Panc1 (cell line): ENCODE data around the gene ARHGEF10L.

Source experiments
- SIN3A ChIP-seq: IDR thresholded peaks from 2 replicates; pipeline ENCODE4 v1.6.1; 2012; ENCODE audit warnings: low read depth, mild to moderate bottlenecking, low read length, moderate library complexity, borderline replicate concordance; ENCODE audit not compliant: insufficient read depth
- TCF7L2 ChIP-seq: IDR thresholded peaks from 2 replicates; pipeline ENCODE4 v1.6.1; 2011; ENCODE audit warnings: mild to moderate bottlenecking, low read depth, low read length, inconsistent platforms
- TF ChIP-seq, protein P1 (sequence below): fragments of 450-650 bp; IDR thresholded peaks from 2 replicates; pipeline ENCODE4 v1.5.1; 2017; ENCODE audit warnings: mild to moderate bottlenecking
- TF ChIP-seq, protein P2 (sequence below), 2 experiments: IDR thresholded peaks; 2 replicates each; pipeline ENCODE4 v1.6.1; 2011 to 2012; ENCODE audit warnings: low read depth in 2 of 2, control low read depth in 1 of 2, low read length in 1 of 2, mild to moderate bottlenecking in 1 of 2, moderate library complexity in 1 of 2; ENCODE audit not compliant: insufficient read depth in 1 of 2

DNA sequence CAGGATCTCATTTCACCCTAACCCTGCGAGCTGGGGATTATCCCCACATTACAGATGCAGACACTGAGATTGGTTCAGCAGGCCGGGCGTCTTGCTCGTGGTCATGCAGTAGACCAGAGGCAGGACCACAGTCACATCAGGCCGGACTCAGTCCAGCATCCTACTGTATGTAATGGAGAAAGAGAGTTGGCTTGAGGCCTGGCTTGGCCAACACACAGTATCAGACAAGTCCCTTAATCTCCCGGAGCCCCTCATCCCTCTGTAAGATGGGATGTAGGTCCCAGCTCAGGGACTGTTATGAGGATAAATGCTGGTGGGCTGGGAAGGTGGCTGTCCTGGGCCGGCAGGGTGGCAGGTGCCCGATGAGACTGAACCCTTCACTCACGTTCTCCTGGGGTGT lies 149.5 kb downstream of the ARHGEF10L start:
- TF ChIP-seq, protein P1, sequence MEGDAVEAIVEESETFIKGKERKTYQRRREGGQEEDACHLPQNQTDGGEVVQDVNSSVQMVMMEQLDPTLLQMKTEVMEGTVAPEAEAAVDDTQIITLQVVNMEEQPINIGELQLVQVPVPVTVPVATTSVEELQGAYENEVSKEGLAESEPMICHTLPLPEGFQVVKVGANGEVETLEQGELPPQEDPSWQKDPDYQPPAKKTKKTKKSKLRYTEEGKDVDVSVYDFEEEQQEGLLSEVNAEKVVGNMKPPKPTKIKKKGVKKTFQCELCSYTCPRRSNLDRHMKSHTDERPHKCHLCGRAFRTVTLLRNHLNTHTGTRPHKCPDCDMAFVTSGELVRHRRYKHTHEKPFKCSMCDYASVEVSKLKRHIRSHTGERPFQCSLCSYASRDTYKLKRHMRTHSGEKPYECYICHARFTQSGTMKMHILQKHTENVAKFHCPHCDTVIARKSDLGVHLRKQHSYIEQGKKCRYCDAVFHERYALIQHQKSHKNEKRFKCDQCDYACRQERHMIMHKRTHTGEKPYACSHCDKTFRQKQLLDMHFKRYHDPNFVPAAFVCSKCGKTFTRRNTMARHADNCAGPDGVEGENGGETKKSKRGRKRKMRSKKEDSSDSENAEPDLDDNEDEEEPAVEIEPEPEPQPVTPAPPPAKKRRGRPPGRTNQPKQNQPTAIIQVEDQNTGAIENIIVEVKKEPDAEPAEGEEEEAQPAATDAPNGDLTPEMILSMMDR, result no peak
- TF ChIP-seq SIN3A (no peak), TCF7L2 (no peak)
- TF ChIP-seq, protein P2, sequence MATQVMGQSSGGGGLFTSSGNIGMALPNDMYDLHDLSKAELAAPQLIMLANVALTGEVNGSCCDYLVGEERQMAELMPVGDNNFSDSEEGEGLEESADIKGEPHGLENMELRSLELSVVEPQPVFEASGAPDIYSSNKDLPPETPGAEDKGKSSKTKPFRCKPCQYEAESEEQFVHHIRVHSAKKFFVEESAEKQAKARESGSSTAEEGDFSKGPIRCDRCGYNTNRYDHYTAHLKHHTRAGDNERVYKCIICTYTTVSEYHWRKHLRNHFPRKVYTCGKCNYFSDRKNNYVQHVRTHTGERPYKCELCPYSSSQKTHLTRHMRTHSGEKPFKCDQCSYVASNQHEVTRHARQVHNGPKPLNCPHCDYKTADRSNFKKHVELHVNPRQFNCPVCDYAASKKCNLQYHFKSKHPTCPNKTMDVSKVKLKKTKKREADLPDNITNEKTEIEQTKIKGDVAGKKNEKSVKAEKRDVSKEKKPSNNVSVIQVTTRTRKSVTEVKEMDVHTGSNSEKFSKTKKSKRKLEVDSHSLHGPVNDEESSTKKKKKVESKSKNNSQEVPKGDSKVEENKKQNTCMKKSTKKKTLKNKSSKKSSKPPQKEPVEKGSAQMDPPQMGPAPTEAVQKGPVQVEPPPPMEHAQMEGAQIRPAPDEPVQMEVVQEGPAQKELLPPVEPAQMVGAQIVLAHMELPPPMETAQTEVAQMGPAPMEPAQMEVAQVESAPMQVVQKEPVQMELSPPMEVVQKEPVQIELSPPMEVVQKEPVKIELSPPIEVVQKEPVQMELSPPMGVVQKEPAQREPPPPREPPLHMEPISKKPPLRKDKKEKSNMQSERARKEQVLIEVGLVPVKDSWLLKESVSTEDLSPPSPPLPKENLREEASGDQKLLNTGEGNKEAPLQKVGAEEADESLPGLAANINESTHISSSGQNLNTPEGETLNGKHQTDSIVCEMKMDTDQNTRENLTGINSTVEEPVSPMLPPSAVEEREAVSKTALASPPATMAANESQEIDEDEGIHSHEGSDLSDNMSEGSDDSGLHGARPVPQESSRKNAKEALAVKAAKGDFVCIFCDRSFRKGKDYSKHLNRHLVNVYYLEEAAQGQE (IDR thresholded peaks at IDR 0.05; ENCODE audit: insufficient read depth in 1 of 2, low read depth in 2 of 2, low read length in 1 of 2), result no peak
